GM10266 (cell line): ENCODE results near the gene HES1.

Experiments
- DNase-seq: peaks from one replicate; pipeline ENCODE4 v3.0.0; 2012; ENCODE audit errors: extremely low spot score
- TF ChIP-seq, protein P1 (sequence below): IDR thresholded peaks from 2 replicates; pipeline ENCODE4 v1.5.1; 2012; ENCODE audit warnings: mild to moderate bottlenecking, low read depth; ENCODE audit not compliant: control insufficient read depth, insufficient read depth; ENCODE audit errors: missing control alignments

HES1 gene

DNA sequence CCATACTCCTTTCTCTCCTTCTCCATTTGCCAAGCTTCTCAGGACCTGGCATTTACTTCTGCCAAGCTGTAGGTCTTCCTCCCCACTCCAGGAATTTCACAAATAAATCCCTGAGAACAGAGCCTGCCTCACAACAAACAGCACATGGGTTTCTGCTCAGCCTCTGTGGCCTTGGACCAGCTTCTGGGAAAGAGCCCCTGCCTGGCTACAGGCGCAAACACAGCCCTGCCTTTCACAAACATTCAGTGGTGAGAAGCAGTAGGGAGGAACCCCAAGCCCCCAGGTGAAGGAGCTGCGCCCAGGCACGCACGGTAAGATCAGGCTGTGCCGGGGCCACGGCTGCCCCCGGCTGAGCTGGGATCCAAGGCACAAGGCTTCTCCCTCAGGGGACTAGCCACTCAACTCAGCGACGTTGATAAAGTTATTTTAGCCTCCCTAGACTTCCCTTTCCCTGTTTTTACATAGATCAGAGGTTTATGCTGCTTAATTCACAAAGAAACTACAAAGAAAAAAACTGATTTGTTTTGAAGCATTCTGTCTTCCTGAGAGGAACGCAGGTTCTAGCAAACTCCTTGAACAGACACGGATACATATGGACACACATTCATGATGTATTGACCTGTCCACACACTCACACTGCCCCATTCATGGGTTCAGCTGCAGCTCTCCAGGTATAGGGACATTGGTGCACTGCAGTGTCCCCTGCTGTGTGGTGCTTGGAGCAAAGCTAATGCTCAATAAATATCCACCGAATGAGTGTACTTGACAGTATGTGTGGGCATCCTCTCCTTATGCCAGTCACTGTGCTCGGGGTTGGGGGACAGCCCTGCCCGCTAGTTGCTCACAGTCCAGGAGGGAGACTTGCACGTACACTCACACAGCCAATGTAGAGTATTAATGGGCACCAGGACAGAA lies 25.4 kb downstream of the HES1 start:
- TF ChIP-seq, protein P1, sequence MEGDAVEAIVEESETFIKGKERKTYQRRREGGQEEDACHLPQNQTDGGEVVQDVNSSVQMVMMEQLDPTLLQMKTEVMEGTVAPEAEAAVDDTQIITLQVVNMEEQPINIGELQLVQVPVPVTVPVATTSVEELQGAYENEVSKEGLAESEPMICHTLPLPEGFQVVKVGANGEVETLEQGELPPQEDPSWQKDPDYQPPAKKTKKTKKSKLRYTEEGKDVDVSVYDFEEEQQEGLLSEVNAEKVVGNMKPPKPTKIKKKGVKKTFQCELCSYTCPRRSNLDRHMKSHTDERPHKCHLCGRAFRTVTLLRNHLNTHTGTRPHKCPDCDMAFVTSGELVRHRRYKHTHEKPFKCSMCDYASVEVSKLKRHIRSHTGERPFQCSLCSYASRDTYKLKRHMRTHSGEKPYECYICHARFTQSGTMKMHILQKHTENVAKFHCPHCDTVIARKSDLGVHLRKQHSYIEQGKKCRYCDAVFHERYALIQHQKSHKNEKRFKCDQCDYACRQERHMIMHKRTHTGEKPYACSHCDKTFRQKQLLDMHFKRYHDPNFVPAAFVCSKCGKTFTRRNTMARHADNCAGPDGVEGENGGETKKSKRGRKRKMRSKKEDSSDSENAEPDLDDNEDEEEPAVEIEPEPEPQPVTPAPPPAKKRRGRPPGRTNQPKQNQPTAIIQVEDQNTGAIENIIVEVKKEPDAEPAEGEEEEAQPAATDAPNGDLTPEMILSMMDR, result no peak
- DNase-seq, result no peak

DNA sequence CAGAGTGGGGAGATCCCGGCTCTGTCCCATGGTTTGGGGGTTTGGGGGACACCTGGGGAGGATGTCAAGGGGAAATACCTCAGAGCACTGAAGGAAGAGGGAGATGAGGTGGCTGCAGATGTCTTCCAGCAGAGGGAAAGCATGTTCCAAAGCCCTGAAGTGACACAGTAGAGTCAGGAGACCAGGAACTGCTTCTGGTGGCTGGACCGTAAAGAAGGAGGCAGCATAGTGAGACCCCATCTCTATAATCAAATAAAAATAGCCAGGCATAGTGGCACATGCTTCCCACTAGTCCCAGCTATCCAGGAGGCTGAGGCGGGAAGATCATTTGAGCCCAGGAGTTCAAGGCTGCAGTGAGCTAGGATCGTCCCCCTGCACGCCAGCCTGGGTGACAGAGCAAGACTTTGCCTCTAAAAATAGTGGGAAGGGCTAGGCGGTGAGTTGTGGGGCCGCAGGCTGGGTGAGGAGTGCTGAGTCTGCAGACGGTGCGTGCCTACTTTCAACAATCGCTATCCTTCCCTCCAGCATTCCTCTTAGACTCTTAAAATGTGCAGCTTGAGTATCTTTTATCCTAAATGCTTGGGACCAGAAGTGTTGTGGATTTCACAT lies 26.2 kb downstream of the HES1 start:
- no peak for DNase-seq

DNA sequence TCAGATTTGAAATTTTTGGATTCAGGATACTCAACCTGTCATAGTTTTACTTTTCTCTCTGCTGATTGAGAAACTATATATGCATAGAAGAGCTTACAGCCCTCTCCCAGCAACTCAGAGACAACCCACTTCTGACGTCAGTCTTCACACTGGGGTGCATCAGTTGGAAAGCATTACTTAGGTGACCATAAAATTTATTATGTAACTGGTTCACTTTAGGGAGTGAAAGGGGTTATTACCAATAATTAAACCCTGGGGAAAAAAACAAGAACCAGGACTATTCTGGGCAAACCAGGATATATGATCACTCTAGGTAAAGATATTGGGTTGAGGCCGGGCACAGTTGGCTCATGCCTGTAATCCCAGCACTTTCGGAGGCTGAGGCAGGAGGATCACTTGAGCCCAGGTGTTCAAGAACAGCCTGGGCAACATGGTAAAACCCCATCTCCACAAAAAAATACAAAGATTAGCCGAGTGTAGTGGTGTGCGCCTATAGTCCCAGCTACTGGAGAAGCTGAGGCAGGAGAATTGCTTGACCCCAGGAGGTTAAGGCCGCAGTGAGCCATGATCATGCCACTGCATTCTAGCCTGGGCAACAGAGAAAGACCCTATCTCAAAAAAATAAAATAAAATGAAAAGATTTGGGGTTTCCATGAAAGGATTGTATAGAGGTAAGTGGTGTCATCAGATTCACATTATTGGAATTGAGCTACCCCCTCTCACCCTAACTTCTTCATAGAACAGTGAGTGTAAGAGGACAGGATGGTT lies 27.1 kb downstream of the HES1 start:
- DNase-seq, result no peak
- TF ChIP-seq, protein P1, result no peak

More for the DNA sequence above, 26.2 kb downstream of the HES1 start:
- TF ChIP-seq, protein P1, result no peak

DNA sequence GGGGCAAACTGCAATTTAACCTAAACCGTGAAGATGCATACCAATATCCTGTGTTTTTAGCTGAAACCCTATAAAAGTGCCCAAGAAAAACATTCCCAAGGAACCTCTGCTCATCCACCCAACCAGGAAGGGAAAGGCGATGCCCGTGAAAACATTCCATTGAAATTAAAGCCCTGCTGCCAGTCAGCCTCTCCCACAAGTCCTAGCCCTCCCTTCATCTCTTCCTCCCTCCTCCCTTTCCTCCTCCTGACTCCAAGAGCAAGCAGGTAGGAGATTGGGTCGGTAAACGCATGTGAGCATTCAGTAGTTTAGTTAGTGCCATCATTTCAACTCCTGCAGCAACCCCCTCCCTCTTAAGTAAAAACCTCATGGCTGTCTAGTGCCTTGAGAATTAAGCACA lies 27.7 kb downstream of the HES1 start:
- no peak for DNase-seq
- TF ChIP-seq, protein P1, result no peak

DNA sequence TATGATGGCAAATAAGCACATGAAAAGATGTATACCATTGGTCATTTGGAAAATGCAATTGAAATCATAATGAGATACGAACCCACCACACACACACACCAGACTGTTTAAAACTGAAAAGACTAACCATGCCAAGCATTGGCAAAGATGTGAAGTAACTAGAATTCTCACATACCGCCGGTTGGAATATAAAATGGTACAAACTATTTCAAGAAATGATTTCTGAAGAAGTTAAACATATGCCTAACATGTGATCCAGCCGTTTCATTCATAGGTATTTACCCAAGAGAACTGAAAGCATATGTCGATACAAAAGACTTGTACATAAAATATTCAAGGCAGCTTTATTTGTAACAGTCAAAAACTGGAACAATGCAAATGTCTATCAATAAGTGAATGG lies 28.9 kb downstream of the HES1 start:
- DNase-seq, result no peak
- TF ChIP-seq, protein P1, result no peak

DNA sequence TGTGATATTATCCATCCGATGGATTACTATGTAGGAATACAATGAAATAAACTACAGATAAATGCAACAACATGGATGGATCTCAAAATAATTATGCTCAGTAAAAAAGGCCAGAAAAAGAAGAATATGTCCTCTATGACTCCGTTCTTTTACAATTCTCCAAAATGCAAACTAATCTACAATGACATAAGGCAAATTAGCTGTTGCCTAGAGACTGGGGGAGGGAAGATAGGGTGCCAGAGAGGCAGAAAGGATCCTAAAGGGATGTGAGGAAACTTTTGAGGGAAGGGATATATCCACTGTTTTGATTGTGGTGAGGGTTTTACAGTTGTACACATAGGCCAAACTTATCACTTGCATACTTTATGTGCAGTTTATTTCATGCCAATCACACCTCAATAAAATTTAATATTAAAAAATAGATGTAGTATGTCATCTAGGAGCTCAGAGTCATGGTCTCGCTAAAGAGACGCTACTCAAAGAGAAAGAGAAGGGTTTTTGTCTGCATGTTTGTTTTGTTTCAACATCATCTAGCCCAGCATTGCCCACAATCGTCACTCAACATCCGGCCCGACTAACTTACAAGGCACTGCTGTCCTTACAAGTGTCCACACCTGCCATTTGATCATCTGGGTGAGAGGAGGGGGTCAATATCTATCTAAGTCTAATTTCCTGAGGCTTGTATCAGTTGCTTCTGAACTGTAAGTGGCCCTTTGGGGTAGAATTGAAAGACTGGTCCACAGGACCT lies 29.5 kb downstream of the HES1 start:
- TF ChIP-seq, protein P1, result no peak
- no peak for DNase-seq
